Transverse colon (tissue), 4 donors: ENCODE data around the gene IL12A. TPM values are rescaled to one million over a fixed set of nuclear protein-coding genes. Genes with fewer than 3 reads are reported as not detected.

Source experiments
- DNase-seq: peaks from one replicate; pipeline ENCODE4 v3.0.0-alpha.2; 2019
- H3K27ac ChIP-seq, 4 donors: fragments of 200-600 bp; sonication (generic); 2 replicates each; pipeline ENCODE4 v1.5.1; 2016 to 2018; ENCODE audit warnings: inconsistent platforms in 4 of 4
- H3K27me3 ChIP-seq: fragments of 200-600 bp; sonication (generic); 2 replicates; pipeline ENCODE4 v1.5.1; 2017; ENCODE audit warnings: inconsistent platforms
- H3K36me3 ChIP-seq, 4 donors: fragments of 200-600 bp; sonication (generic); 2 replicates each; pipeline ENCODE4 v1.5.1; 2017 to 2019; ENCODE audit warnings: inconsistent platforms in 4 of 4
- H3K4me1 ChIP-seq, 4 donors: fragments of 200-600 bp; sonication (generic); 2 replicates each; pipeline ENCODE4 v1.5.1; 2017 to 2020; ENCODE audit warnings: inconsistent platforms in 4 of 4
- H3K4me3 ChIP-seq, 4 donors: fragments of 200-600 bp; sonication (generic); 1 replicate in 1 of 4; 2 replicates in 3 of 4; pipeline versions ENCODE4 v1.5.1 to v1.6.1; 2017 to 2019; ENCODE audit warnings: inconsistent platforms in 4 of 4
- H3K9me3 ChIP-seq, 2 donors: fragments of 200-600 bp; sonication (generic); 2 replicates each; pipeline ENCODE4 v1.5.1; 2017 to 2019; ENCODE audit warnings: inconsistent platforms in 2 of 2
- EP300 ChIP-seq: sonication (generic); formaldehyde crosslinking; IDR thresholded peaks from one replicate; pipeline ENCODE4 v1.6.1; 2017; ENCODE audit warnings: antibody characterized with exemption, low read depth
- POLR2A ChIP-seq: fragments of 450-650 bp; IDR thresholded peaks from one replicate; pipeline ENCODE4 v1.6.1; 2016; ENCODE audit warnings: antibody characterized with exemption, mild to moderate bottlenecking, moderate library complexity
- POLR2AphosphoS5 ChIP-seq, 3 donors: sonication (generic); formaldehyde crosslinking; IDR thresholded peaks; one replicate each; pipeline ENCODE4 v1.6.1; 2016; ENCODE audit warnings: antibody characterized with exemption in 3 of 3
- WGBS, 2 donors: methylation state at CpG; one replicate each; pipeline ENCODE4 v1.1.5; 2018; ENCODE audit warnings: low coverage in 1 of 2; 5-methylcytosine and 5-hydroxymethylcytosine counted together
- in situ Hi-C, 4 donors: fragments of 200-750 bp; cut with MboI; loops; one replicate each; pipeline versions ENCODE4 v1.15.0 to v1.15.1; 2017; ENCODE audit warnings: low sequenced_read_pairs in 3 of 4, low pct_ligation_motif_present in 1 of 4, low pct_unique_long_range_greater_than_20kb in 1 of 4
- intact Hi-C: fragments of 100-400 bp; cut with DNase I; formaldehyde crosslinking; loops from one replicate; pipeline ENCODE4 v1.15.1; 2023; ENCODE audit warnings: low total_unique reads
- total RNA-seq, 4 donors: library from RNA; depleted of rRNA; stranded (reverse); fragments of >200 nt; gene quantifications; one replicate each; pipeline ENCODE4 v1.1.0, GENCODE V29; 2016
- TF ChIP-seq, protein P1 (sequence below), 5 experiments: fragments of 200-600 bp in 3 of 5; fragments of 450-650 bp in 2 of 5; sonication (generic) in 3 of 5; IDR thresholded peaks; 1 replicate in 2 of 5; 2 replicates in 3 of 5; pipeline ENCODE4 v1.5.1; 2016 to 2017; ENCODE audit warnings: antibody characterized with exemption in 5 of 5, inconsistent platforms in 3 of 5, mild to moderate bottlenecking in 2 of 5, moderate library complexity in 1 of 5

Gene IL12A
- total RNA-seq, 4 donors from 2014 or later = 3.4 to 6.4 TPM; not detected in 2

- Histone ChIP-seq H3K9me3 (no peaks in the 10 kb centered on the region), H3K4me3 (no peak overlapping the region), H3K27ac (no peak overlapping the region), H3K4me1 (no peaks in the 10 kb centered on the region), H3K27me3 (no peaks in the 10 kb centered on the region), H3K36me3 (no peaks in the 10 kb centered on the region)
- intact Hi-C loops (no loop called here), in situ Hi-C loops (loop anchor here in 3 of 4 donors (25.0 kb wide), 2 partner anchors 400 to 750 kb away; no protein-coding TSS in a partner anchor)
- TF ChIP-seq EP300 (no peak), POLR2AphosphoS5 (IDR thresholded peaks at IDR 0.05) (no peak), POLR2A (no peak)
- TF ChIP-seq, protein P1, sequence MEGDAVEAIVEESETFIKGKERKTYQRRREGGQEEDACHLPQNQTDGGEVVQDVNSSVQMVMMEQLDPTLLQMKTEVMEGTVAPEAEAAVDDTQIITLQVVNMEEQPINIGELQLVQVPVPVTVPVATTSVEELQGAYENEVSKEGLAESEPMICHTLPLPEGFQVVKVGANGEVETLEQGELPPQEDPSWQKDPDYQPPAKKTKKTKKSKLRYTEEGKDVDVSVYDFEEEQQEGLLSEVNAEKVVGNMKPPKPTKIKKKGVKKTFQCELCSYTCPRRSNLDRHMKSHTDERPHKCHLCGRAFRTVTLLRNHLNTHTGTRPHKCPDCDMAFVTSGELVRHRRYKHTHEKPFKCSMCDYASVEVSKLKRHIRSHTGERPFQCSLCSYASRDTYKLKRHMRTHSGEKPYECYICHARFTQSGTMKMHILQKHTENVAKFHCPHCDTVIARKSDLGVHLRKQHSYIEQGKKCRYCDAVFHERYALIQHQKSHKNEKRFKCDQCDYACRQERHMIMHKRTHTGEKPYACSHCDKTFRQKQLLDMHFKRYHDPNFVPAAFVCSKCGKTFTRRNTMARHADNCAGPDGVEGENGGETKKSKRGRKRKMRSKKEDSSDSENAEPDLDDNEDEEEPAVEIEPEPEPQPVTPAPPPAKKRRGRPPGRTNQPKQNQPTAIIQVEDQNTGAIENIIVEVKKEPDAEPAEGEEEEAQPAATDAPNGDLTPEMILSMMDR (IDR thresholded peaks at IDR 0.05) = no peak
- no peak for DNase-seq
- WGBS, 2 donors = 52 to 57% methylated on average over 2 of the region's 2 CpGs
Measured at GRCh38 chr3:160012108-160012507, 23.5 kb downstream of the IL12A start.

GRCh38 chr3:160016972-160017371, 28.3 kb downstream of the IL12A start:
- intact Hi-C loops = no loop called here
- no peak for DNase-seq

DNA sequence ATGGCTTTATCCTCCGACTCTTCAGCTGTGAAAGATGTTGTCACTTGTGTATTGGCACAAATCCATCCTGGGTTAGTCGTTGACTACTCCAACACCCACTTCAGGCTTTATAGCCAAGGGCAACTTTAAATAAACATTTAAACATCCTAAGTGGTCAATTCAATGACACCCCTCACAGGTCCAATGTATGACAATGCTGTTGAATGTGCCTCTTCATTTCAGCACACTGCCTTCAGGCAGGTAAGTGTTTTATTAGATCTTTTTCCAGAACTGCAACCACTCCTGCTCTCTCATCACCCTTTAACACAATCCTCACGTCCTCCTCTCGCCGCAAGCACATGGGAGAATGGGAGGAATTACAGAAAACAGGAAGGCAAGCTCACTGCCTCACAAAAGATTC, 30.3 kb downstream of the IL12A start:
- H3K27ac ChIP-seq = no peak overlapping the region
- no peak for TF ChIP-seq POLR2AphosphoS5 (IDR thresholded peaks at IDR 0.05)
- no peak for TF ChIP-seq POLR2A
- TF ChIP-seq, protein P1 (IDR thresholded peaks at IDR 0.05) = no peak
- TF ChIP-seq EP300 = no peak
- WGBS, 2 donors = 58 to 69% methylated on average over 5 of the region's 5 CpGs
- no peak for DNase-seq
- no peaks in the 10 kb centered on the region for H3K4me1 ChIP-seq
- intact Hi-C loops = no loop called here
- no peak overlapping the region for H3K4me3 ChIP-seq
- no peaks in the 10 kb centered on the region for H3K36me3 ChIP-seq
- in situ Hi-C loops = loop anchor here in 3 of 4 donors (25.0 kb wide), 2 partner anchors 407 to 757 kb away; no protein-coding TSS in a partner anchor
- no peaks in the 10 kb centered on the region for H3K9me3 ChIP-seq
- no peaks in the 10 kb centered on the region for H3K27me3 ChIP-seq

More at GRCh38 chr3:160016972-160017371, 28.3 kb downstream of the IL12A start:
- H3K4me1 ChIP-seq = no peaks in the 10 kb centered on the region
- no peaks in the 10 kb centered on the region for H3K27me3 ChIP-seq
- in situ Hi-C loops = loop anchor here in 3 of 4 donors (25.0 kb wide), 2 partner anchors 405 to 755 kb away; no protein-coding TSS in a partner anchor
- WGBS, 2 donors = 67 to 100% methylated on average over 1 of the region's 1 CpG
- no peaks in the 10 kb centered on the region for H3K36me3 ChIP-seq
- no peak overlapping the region for H3K27ac ChIP-seq
- H3K4me3 ChIP-seq = no peak overlapping the region
- TF ChIP-seq EP300 (no peak), POLR2AphosphoS5 (IDR thresholded peaks at IDR 0.05) (no peak), POLR2A (no peak)
- TF ChIP-seq, protein P1 (IDR thresholded peaks at IDR 0.05) = no peak
- H3K9me3 ChIP-seq = no peaks in the 10 kb centered on the region

- Histone ChIP-seq H3K9me3 (no peaks in the 10 kb centered on the region), H3K27ac (no peak overlapping the region), H3K4me3 (no peak overlapping the region), H3K36me3 (no peaks in the 10 kb centered on the region), H3K4me1 (no peaks in the 10 kb centered on the region), H3K27me3 (no peaks in the 10 kb centered on the region)
- in situ Hi-C loops (loop anchor here in 3 of 4 donors (10.0 to 25.0 kb wide), 3 partner anchors 395 to 758 kb away; no protein-coding TSS in a partner anchor), intact Hi-C loops (loop anchor here (10.0 kb wide), 1 partner anchor 325 kb away; no protein-coding TSS in a partner anchor)
- WGBS, 2 donors = 71 to 72% methylated on average over 4 of the region's 4 CpGs
- no peak for DNase-seq
- TF ChIP-seq POLR2A (no peak), POLR2AphosphoS5 (IDR thresholded peaks at IDR 0.05) (no peak), EP300 (no peak)
- TF ChIP-seq, protein P1 (IDR thresholded peaks at IDR 0.05) = no peak
Measured at GRCh38 chr3:160020057-160020711, 31.5 kb downstream of the IL12A start.
